ENCODE measurements around the gene CHST1.
A peak's percentile ranks its signal among the peaks of the same experiment; 100 is the strongest.

Gene CHST1

GRCh38 chr11:45659818-45660160, 5.6 kb downstream of the CHST1 start:
- DNase-seq (ENCODE audit: low read depth), result no peak

- peak; percentile 12 for DNase-seq (ENCODE audit: low read depth)
These were observed 6.2 kb downstream of the CHST1 start for GRCh38 chr11:45659031-45659817.

- peak; percentile 90 for DNase-seq (ENCODE audit: low read depth)
These were observed 7.0 kb downstream of the CHST1 start for GRCh38 chr11:45658292-45658991.

- DNase-seq (ENCODE audit: low read depth), result no peak
These were observed 7.7 kb downstream of the CHST1 start for GRCh38 chr11:45657496-45658260.

GRCh38 chr11:45655831-45656230, 9.6 kb downstream of the CHST1 start:
- DNase-seq (ENCODE audit: low read depth), result no peak

- DNase-seq (ENCODE audit: low read depth), result peak; percentile 78
These were observed 10.1 kb downstream of the CHST1 start for GRCh38 chr11:45655347-45655756.

GRCh38 chr11:45655012-45655283, 10.5 kb downstream of the CHST1 start:
- DNase-seq (ENCODE audit: low read depth), result no peak

- no peak for DNase-seq (ENCODE audit: low read depth)
These were observed 11.0 kb downstream of the CHST1 start for GRCh38 chr11:45654231-45655011.

GRCh38 chr11:45653277-45653676, 12.1 kb downstream of the CHST1 start:
- DNase-seq (ENCODE audit: low read depth), result no peak

- DNase-seq (ENCODE audit: low read depth), result peak; percentile 14
These were observed 12.6 kb downstream of the CHST1 start for GRCh38 chr11:45652781-45653180.

- no peak for DNase-seq (ENCODE audit: low read depth)
These were observed 13.3 kb downstream of the CHST1 start for GRCh38 chr11:45651841-45652749.

- no peak for DNase-seq (ENCODE audit: low read depth)
These were observed 14.3 kb downstream of the CHST1 start for GRCh38 chr11:45651156-45651555.

- DNase-seq (ENCODE audit: low read depth), result no peak
These were observed 15.0 kb downstream of the CHST1 start for GRCh38 chr11:45650166-45651095.

- DNase-seq (ENCODE audit: low read depth), result no peak
These were observed 15.8 kb downstream of the CHST1 start for GRCh38 chr11:45649544-45650165.

GRCh38 chr11:45648931-45649330, 16.5 kb downstream of the CHST1 start:
- DNase-seq (ENCODE audit: low read depth), result no peak

GRCh38 chr11:45647786-45648185, 17.6 kb downstream of the CHST1 start:
- no peak for DNase-seq (ENCODE audit: low read depth)

- DNase-seq (ENCODE audit: low read depth), result no peak
These were observed 18.1 kb downstream of the CHST1 start for GRCh38 chr11:45647329-45647728.

- peak; percentile 44 for DNase-seq (ENCODE audit: low read depth)
These were observed 19.0 kb downstream of the CHST1 start for GRCh38 chr11:45646275-45646927.
